Calu3 (cell line): ENCODE measurements around the gene PPP1R3C. TPM values are rescaled to one million over a fixed set of nuclear protein-coding genes. Genes with fewer than 3 reads are reported as not detected.
A peak's percentile ranks its signal among the peaks of the same experiment; 100 is the strongest.

Experiments
- BruUV-seq: library from RNA; stranded (reverse); fragments of 400-500 nt; replicated peaks from 2 replicates; lab custom pipeline; 2021; lab: Mats Ljungman, UMichigan
- CTCF ChIA-PET: fragments of 300-600 bp; sonication (Branson Sonifier 250); formaldehyde crosslinking; loops from one replicate; lab custom pipeline; 2022; ENCODE audit warnings: antibody characterized with exemption; lab: Charles Lee
- DNase-seq: peaks from one replicate; pipeline ENCODE4 v3.0.0; 2022
- H3K27ac Mint-ChIP-seq: one replicate; pipeline ENCODE4 v1.8.0; 2022; ENCODE audit warnings: mixed read lengths; ENCODE audit not compliant: unreplicated experiment
- H3K27me3 Mint-ChIP-seq: one replicate; pipeline ENCODE4 v1.8.0; 2022; ENCODE audit warnings: mixed read lengths; ENCODE audit not compliant: unreplicated experiment
- H3K36me3 Mint-ChIP-seq: one replicate; pipeline ENCODE4 v1.8.0; 2022; ENCODE audit warnings: mild to moderate bottlenecking, moderate library complexity, mixed read lengths; ENCODE audit not compliant: insufficient read depth, unreplicated experiment
- H3K4me1 Mint-ChIP-seq: one replicate; pipeline ENCODE4 v1.8.0; 2022; ENCODE audit warnings: mild to moderate bottlenecking, low read depth, mixed read lengths; ENCODE audit not compliant: unreplicated experiment
- H3K4me3 Mint-ChIP-seq: one replicate; pipeline ENCODE4 v1.8.0; 2022; ENCODE audit warnings: mild to moderate bottlenecking, low read depth, moderate library complexity, mixed read lengths; ENCODE audit not compliant: unreplicated experiment
- H3K9me3 Mint-ChIP-seq: one replicate; pipeline ENCODE4 v1.8.0; 2022; ENCODE audit warnings: low read depth, mixed read lengths; ENCODE audit not compliant: unreplicated experiment
- CTCF ChIP-seq: fragments of 200-600 bp; IDR thresholded peaks from one replicate; pipeline ENCODE4 v1.8.0; 2022; ENCODE audit warnings: antibody characterized with exemption; ENCODE audit not compliant: unreplicated experiment
- intact Hi-C: fragments of 100-400 bp; cut with micrococcal nuclease; formaldehyde crosslinking; loops from one replicate; pipeline ENCODE4 v1.10.0; 2022; ENCODE audit not compliant: unreplicated experiment
- total RNA-seq: library from RNA; stranded (reverse); gene quantifications from 2 replicates; pipeline ENCODE4 v1.2.3, GENCODE V29; 2022

The PPP1R3C gene
- total RNA-seq, 1 experiment from 2014 or later, result 5.5 TPM

GRCh38 chr10:91614225-91614624 lies 18.6 kb downstream of the PPP1R3C start:
- H3K9me3 Mint-ChIP-seq, result no peaks in the 10 kb centered on the region
- H3K4me3 Mint-ChIP-seq, result peak overlapping the region; percentile 7
- peaks cover 6% of the 10 kb centered on the region for H3K36me3 Mint-ChIP-seq
- H3K27ac Mint-ChIP-seq, result peak overlapping the region; percentile 58
- CTCF ChIA-PET, result interaction anchor here (0.9 to 1.3 kb wide), 2 partner anchors 13 to 18 kb away, joined by 3 read pairs; no protein-coding TSS in a partner anchor
- intact Hi-C loops, result no loop called here
- TF ChIP-seq CTCF, result no peak
- DNase-seq, result no peak
- H3K4me1 Mint-ChIP-seq, result peaks cover 19% of the 10 kb centered on the region
- no TSS peak for BruUV-seq
- no peaks in the 10 kb centered on the region for H3K27me3 Mint-ChIP-seq

GRCh38 chr10:91613411-91614187 lies 19.3 kb downstream of the PPP1R3C start:
- BruUV-seq, result no TSS peak
- TF ChIP-seq CTCF, result no peak
- intact Hi-C loops, result no loop called here
- CTCF ChIA-PET, result interaction anchor here (0.9 to 1.3 kb wide), 4 partner anchors 9 to 18 kb away, joined by 3 to 5 read pairs (median 3); no protein-coding TSS in a partner anchor
- Mint-ChIP-seq H3K27ac (peak overlapping the region; percentile 58), H3K36me3 (peaks cover 6% of the 10 kb centered on the region), H3K9me3 (no peaks in the 10 kb centered on the region), H3K27me3 (no peaks in the 10 kb centered on the region), H3K4me3 (peak overlapping the region; percentile 7), H3K4me1 (peaks cover 19% of the 10 kb centered on the region)
- peak; percentile 46 for DNase-seq

GRCh38 chr10:91610919-91611318 lies 22.0 kb downstream of the PPP1R3C start:
- no peaks in the 10 kb centered on the region for H3K9me3 Mint-ChIP-seq
- H3K4me3 Mint-ChIP-seq, result no peak overlapping the region
- peaks cover 10% of the 10 kb centered on the region for H3K4me1 Mint-ChIP-seq
- no peak for DNase-seq
- no peak for TF ChIP-seq CTCF
- no peaks in the 10 kb centered on the region for H3K27me3 Mint-ChIP-seq
- CTCF ChIA-PET, result no interaction called here
- intact Hi-C loops, result no loop called here
- H3K36me3 Mint-ChIP-seq, result no peaks in the 10 kb centered on the region
- H3K27ac Mint-ChIP-seq, result peak overlapping the region; percentile 7
- BruUV-seq, result no TSS peak

- Mint-ChIP-seq H3K4me3 (no peak overlapping the region), H3K27me3 (no peaks in the 10 kb centered on the region), H3K9me3 (no peaks in the 10 kb centered on the region), H3K27ac (peak overlapping the region; percentile 7), H3K4me1 (peaks cover 10% of the 10 kb centered on the region), H3K36me3 (no peaks in the 10 kb centered on the region)
- no peak for TF ChIP-seq CTCF
- no peak for DNase-seq
- CTCF ChIA-PET, result no interaction called here
- intact Hi-C loops, result no loop called here
- BruUV-seq, result no TSS peak
These were observed 22.4 kb downstream of the PPP1R3C start for GRCh38 chr10:91610444-91610843.
